Measurements from ENCODE around the gene NFIC. TPM values are rescaled to one million over a fixed set of nuclear protein-coding genes. Genes with fewer than 3 reads are reported as not detected.

The NFIC gene
- total and polyA plus RNA-seq, 10 of the 15 experiments (the other 5 are each of a cell fraction or from before 2014, with no cell fraction given), result 0.71 to 53.5 (median 10.2) TPM

DNA sequence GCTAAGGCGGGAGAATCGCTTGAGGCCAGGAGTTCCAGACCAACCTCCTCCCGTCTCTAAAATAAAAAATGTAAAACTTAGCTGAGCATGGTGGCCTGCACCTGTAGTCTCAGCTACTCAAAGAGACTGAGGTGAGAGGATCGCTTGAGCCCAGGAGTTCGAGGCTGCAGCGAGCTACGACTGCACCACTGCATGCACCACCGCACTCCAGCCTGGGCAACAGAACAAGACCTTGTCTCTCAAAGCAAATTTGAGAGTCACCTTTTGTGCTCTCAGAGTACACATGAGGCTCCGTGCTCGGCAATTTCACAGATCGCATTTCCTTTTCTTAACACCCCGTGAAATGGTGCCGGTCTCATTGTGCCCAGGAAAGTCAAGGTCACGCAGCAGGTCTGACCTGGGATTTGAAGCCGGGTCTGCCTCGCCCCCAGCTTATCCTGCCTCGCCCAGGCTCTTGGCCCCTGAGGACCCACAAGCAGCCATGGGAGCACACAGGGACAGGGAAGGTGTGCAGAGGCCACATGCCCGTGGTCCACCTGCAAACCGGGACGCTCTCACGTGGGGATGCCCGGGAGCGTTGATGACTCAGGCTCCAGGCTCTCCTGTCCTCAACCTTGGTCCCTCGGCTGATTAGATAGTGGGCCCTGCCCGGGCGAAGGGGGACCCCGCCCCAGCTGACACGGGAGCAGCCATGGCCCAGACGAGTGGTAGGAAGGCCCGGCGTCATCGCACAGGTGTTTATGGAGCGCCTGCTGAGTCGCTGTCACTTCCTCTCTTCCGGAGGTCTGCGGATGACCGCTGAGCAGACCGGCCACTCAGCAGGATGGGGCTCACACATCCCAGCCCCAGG is 115.1 kb downstream of the NFIC start (continued):
- TF ChIP-seq MTA3 (IDR thresholded peaks at IDR 0.05; ENCODE audit: borderline replicate concordance, low read length) (no peak), ZNF207 (IDR thresholded peaks at IDR 0.05; ENCODE audit: borderline replicate concordance) (no peak), TCF3 (IDR thresholded peaks at IDR 0.05; ENCODE audit: borderline replicate concordance, insufficient read depth, low read depth, low read length) (no peak), SUZ12 (IDR thresholded peaks at IDR 0.05; ENCODE audit: unreplicated experiment) (no peak), STAT3 (IDR thresholded peaks at IDR 0.05; ENCODE audit: low read depth, low read length) (no peak), HCFC1 (IDR thresholded peaks at IDR 0.05; ENCODE audit: low read length) (no peak), POLR2AphosphoS2 (IDR thresholded peaks at IDR 0.05; ENCODE audit: low read depth, low read length) (no peak)

DNA sequence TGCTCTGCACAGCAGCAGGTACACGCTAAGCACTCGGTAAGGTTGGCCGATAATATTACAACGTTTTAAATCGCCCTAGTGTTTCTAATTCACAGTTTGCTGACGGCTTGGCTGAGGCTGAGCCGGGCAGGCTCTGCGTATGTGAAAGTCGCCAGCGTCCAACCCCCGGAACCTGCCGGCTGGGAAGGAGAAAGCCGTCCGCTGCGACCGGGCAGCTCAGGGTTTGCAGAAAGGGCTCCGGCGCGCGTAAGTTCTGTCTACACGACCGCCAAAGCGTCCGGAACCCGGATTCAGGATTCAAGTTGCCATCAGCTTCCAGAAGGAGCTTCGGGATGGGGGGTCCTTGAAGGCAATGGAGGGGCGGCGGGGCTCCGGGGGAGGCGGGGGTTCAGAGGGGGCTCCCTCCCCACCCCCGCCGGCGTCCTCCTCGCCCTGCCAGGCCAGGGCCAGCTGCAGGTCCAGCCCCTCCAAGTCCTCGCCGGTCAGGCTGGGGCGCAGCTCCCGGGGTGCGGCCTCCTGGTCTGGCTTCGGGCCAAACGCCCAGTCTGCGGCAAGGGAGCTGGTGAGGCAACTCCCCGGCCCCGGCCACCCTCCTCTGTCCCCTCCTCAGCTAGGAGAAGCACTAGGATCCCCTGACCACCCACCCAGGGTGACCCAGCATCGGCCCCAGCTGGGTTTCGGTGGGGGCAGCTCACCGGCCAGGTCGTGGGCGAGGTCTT is 116.3 kb downstream of the NFIC start:
- no TSS peak for BruUV-seq (replicated peaks)
- H2AFZ ChIP-seq (ENCODE audit: control insufficient read depth, low read depth, low read length), result no peak overlapping the region
- FAIRE-seq, result no peak
- no peaks in the 10 kb centered on the region for H3K79me2 ChIP-seq (ENCODE audit: control insufficient read depth, insufficient read depth, low read length)
- ChIA-PET POLR2A (interaction anchor here (1.2 kb wide), 1 partner anchor 183 kb away, joined by 3 read pairs; no protein-coding TSS in a partner anchor), CTCF (no interaction called here), RAD21 (ENCODE audit: unreplicated experiment) (no interaction called here), SMC1A (ENCODE audit: uncharacterized antibody, unreplicated experiment) (no interaction called here)
- no peak for ATAC-seq
- no peaks in the 10 kb centered on the region for H4K20me1 ChIP-seq (ENCODE audit: control insufficient read depth, insufficient read depth)
- in situ Hi-C loops (cut with MboI), result no loop called here
- no peaks in the 10 kb centered on the region for H3K4me1 ChIP-seq (ENCODE audit: control insufficient read depth, insufficient read depth, low read length)
- no peak overlapping the region for H3K4me2 ChIP-seq (ENCODE audit: control insufficient read depth, insufficient read depth)
- no peak overlapping the region for H3K27ac ChIP-seq (ENCODE audit: control insufficient read depth, insufficient read depth)
- no peaks in the 10 kb centered on the region for H3K36me3 ChIP-seq (ENCODE audit: control insufficient read depth in 2 of 2, insufficient read depth in 2 of 2, low read length in 1 of 2)
- H3K4me3 ChIP-seq, result no peak overlapping the region
- peaks cover 0 to 2% of the 10 kb centered on the region in 2 experiments; a peak in 3 of 4 replicates for H3K27me3 ChIP-seq (replicated peaks in 1 of 2; ENCODE audit: control insufficient read depth in 2 of 2, insufficient read depth in 2 of 2, low read length in 1 of 2)
- no peak for DNase-seq (ENCODE audit: low read depth, low spot score)
- intact Hi-C loops (cut with micrococcal nuclease; ENCODE audit: unreplicated experiment), result no loop called here
- H3K9ac ChIP-seq (ENCODE audit: control insufficient read depth, insufficient read depth, low read length), result no peak overlapping the region
- WGBS (ENCODE audit: insufficient coverage, insufficient replicate concordance, low lambda C conversion rate, missing lambda C conversion rate), result 70% methylated on average over 40 of the region's 49 CpGs
- no peaks in the 10 kb centered on the region; the same call in 2 of the 3 replicates for H3K9me3 ChIP-seq (replicated peaks; ENCODE audit: control insufficient read depth, insufficient read depth, low read length)
- TF ChIP-seq, protein P1, sequence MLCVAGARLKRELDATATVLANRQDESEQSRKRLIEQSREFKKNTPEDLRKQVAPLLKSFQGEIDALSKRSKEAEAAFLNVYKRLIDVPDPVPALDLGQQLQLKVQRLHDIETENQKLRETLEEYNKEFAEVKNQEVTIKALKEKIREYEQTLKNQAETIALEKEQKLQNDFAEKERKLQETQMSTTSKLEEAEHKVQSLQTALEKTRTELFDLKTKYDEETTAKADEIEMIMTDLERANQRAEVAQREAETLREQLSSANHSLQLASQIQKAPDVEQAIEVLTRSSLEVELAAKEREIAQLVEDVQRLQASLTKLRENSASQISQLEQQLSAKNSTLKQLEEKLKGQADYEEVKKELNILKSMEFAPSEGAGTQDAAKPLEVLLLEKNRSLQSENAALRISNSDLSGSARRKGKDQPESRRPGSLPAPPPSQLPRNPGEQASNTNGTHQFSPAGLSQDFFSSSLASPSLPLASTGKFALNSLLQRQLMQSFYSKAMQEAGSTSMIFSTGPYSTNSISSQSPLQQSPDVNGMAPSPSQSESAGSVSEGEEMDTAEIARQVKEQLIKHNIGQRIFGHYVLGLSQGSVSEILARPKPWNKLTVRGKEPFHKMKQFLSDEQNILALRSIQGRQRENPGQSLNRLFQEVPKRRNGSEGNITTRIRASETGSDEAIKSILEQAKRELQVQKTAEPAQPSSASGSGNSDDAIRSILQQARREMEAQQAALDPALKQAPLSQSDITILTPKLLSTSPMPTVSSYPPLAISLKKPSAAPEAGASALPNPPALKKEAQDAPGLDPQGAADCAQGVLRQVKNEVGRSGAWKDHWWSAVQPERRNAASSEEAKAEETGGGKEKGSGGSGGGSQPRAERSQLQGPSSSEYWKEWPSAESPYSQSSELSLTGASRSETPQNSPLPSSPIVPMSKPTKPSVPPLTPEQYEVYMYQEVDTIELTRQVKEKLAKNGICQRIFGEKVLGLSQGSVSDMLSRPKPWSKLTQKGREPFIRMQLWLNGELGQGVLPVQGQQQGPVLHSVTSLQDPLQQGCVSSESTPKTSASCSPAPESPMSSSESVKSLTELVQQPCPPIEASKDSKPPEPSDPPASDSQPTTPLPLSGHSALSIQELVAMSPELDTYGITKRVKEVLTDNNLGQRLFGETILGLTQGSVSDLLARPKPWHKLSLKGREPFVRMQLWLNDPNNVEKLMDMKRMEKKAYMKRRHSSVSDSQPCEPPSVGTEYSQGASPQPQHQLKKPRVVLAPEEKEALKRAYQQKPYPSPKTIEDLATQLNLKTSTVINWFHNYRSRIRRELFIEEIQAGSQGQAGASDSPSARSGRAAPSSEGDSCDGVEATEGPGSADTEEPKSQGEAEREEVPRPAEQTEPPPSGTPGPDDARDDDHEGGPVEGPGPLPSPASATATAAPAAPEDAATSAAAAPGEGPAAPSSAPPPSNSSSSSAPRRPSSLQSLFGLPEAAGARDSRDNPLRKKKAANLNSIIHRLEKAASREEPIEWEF (IDR thresholded peaks at IDR 0.05; ENCODE audit: insufficient replicate concordance, low read depth, low read length), result no peak
- TF ChIP-seq, protein P2, sequence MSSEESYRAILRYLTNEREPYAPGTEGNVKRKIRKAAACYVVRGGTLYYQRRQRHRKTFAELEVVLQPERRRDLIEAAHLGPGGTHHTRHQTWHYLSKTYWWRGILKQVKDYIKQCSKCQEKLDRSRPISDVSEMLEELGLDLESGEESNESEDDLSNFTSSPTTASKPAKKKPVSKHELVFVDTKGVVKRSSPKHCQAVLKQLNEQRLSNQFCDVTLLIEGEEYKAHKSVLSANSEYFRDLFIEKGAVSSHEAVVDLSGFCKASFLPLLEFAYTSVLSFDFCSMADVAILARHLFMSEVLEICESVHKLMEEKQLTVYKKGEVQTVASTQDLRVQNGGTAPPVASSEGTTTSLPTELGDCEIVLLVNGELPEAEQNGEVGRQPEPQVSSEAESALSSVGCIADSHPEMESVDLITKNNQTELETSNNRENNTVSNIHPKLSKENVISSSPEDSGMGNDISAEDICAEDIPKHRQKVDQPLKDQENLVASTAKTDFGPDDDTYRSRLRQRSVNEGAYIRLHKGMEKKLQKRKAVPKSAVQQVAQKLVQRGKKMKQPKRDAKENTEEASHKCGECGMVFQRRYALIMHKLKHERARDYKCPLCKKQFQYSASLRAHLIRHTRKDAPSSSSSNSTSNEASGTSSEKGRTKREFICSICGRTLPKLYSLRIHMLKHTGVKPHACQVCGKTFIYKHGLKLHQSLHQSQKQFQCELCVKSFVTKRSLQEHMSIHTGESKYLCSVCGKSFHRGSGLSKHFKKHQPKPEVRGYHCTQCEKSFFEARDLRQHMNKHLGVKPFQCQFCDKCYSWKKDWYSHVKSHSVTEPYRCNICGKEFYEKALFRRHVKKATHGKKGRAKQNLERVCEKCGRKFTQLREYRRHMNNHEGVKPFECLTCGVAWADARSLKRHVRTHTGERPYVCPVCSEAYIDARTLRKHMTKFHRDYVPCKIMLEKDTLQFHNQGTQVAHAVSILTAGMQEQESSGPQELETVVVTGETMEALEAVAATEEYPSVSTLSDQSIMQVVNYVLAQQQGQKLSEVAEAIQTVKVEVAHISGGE (CRISPR knock-in tag; IDR thresholded peaks at IDR 0.05), result no peak
- TF ChIP-seq ASH2L (IDR thresholded peaks at IDR 0.05; ENCODE audit: borderline replicate concordance, low read depth) (no peak), HDGF (IDR thresholded peaks at IDR 0.05) (no peak)
